Activated gamma-delta T cell (primary cell): Measurements from ENCODE around the gene TEAD1.

Source experiments
- DNase-seq: peaks from one replicate; lab custom pipeline; 2025; lab: John Stamatoyannopoulos, UW

The TEAD1 gene

GRCh38 chr11:12666915-12667314 is 7.3 kb upstream of the TEAD1 start:
- DNase-seq: no peak

- DNase-seq: no peak
Measured at GRCh38 chr11:12667646-12668045, 6.6 kb upstream of the TEAD1 start.

- no peak for DNase-seq
Measured at GRCh38 chr11:12668166-12668565, 6.1 kb upstream of the TEAD1 start.

- no peak for DNase-seq
Measured at GRCh38 chr11:12669930-12670329, 4.3 kb upstream of the TEAD1 start.

GRCh38 chr11:12671370-12671769 is 2.9 kb upstream of the TEAD1 start:
- DNase-seq: no peak

- DNase-seq: no peak
Measured at GRCh38 chr11:12673601-12673923, 659 bp upstream of the TEAD1 start.

GRCh38 chr11:12674571-12674935 is 332 bp downstream of the TEAD1 start:
- peak; percentile 20 for DNase-seq

- DNase-seq: no peak
Measured at GRCh38 chr11:12674936-12675696, 895 bp downstream of the TEAD1 start.

GRCh38 chr11:12675951-12676711 is 1.9 kb downstream of the TEAD1 start:
- DNase-seq: no peak

- DNase-seq: no peak
Measured at GRCh38 chr11:12677131-12677530, 2.9 kb downstream of the TEAD1 start.

- DNase-seq: no peak
Measured at GRCh38 chr11:12678092-12678491, 3.9 kb downstream of the TEAD1 start.

- DNase-seq: no peak
Measured at GRCh38 chr11:12678991-12679390, 4.8 kb downstream of the TEAD1 start.

- no peak for DNase-seq
Measured at GRCh38 chr11:12679471-12679870, 5.2 kb downstream of the TEAD1 start.

- no peak for DNase-seq
Measured at GRCh38 chr11:12680246-12680939, 6.2 kb downstream of the TEAD1 start.

- DNase-seq: no peak
Measured at GRCh38 chr11:12680940-12681258, 6.7 kb downstream of the TEAD1 start.

GRCh38 chr11:12681466-12681865 is 7.2 kb downstream of the TEAD1 start:
- DNase-seq: no peak

GRCh38 chr11:12682288-12682687 is 8.1 kb downstream of the TEAD1 start:
- no peak for DNase-seq

GRCh38 chr11:12682737-12683500 is 8.7 kb downstream of the TEAD1 start:
- DNase-seq: no peak

GRCh38 chr11:12683874-12684273 is 9.7 kb downstream of the TEAD1 start:
- no peak for DNase-seq

GRCh38 chr11:12684315-12684714 is 10.1 kb downstream of the TEAD1 start:
- DNase-seq: no peak

- DNase-seq: no peak
Measured at GRCh38 chr11:12684816-12685215, 10.6 kb downstream of the TEAD1 start.

GRCh38 chr11:12685229-12685628 is 11.0 kb downstream of the TEAD1 start:
- DNase-seq: no peak
